GM12878 (cell line): ENCODE data around the gene HSD17B1. TPM values are rescaled to one million over a fixed set of nuclear protein-coding genes. Genes with fewer than 3 reads are reported as not detected.
A peak's percentile ranks its signal among the peaks of the same experiment; 100 is the strongest.

ENCODE experiments used
- ATAC-seq: fragments of 200-7000 bp; cut with Tn5 transposase; 3 replicates; pipeline ENCODE4 v1.9.1; 2020; ENCODE audit warnings: mild to moderate bottlenecking, moderate library complexity
- BruUV-seq: library from RNA; stranded (reverse); fragments of 400-500 nt; replicated peaks from 2 replicates; lab custom pipeline; 2021; lab: Mats Ljungman, UMichigan
- CTCF ChIA-PET: fragments of 300-600 bp; sonication (Branson Sonifier 250); formaldehyde crosslinking; extraction: SDS; loops from one replicate; lab custom pipeline; 2021; ENCODE audit warnings: inconsistent platforms; lab: Yijun Ruan, JAX
- POLR2A ChIA-PET: fragments of 350-600 bp; formaldehyde crosslinking; extraction: SDS; loops from one replicate; lab custom pipeline; 2021; ENCODE audit warnings: inconsistent platforms; lab: Charles Lee
- RAD21 ChIA-PET: fragments of 300-600 bp; sonication (Branson Sonifier 250); formaldehyde crosslinking; loops from one replicate; lab custom pipeline; 2023; ENCODE audit warnings: antibody characterized with exemption; ENCODE audit not compliant: unreplicated experiment; lab: Charles Lee
- SMC1A ChIA-PET: fragments of 300-600 bp; sonication (Branson Sonifier 250); formaldehyde crosslinking; loops from one replicate; lab custom pipeline; 2023; ENCODE audit not compliant: unreplicated experiment, uncharacterized antibody; lab: Charles Lee
- DNase-seq: peaks from one replicate; pipeline ENCODE4 v3.0.0-alpha.2; 2011; ENCODE audit warnings: low read depth, low spot score
- FAIRE-seq: peaks from 3 replicates; lab custom pipeline; 2011; peaks lifted over from hg19 to GRCh38; lab: Jason Lieb, UNC
- H2AFZ ChIP-seq: 2 replicates; pipeline ENCODE4 v1.6.0; 2011; ENCODE audit warnings: low read depth, low read length, control low read depth; ENCODE audit not compliant: control insufficient read depth
- H3K27ac ChIP-seq: 2 replicates; pipeline ENCODE4 v1.5.1; 2011; ENCODE audit warnings: control low read depth; ENCODE audit not compliant: control insufficient read depth, insufficient read depth
- H3K27me3 ChIP-seq, 2 experiments: replicated peaks in 1 of 2; 2 replicates each; pipeline versions ENCODE4 v1.6.0 to v1.6.1; 2011; ENCODE audit warnings: low read length in 1 of 2; ENCODE audit not compliant: control insufficient read depth in 2 of 2, insufficient read depth in 2 of 2
- H3K36me3 ChIP-seq, 2 experiments: 2 replicates each; pipeline ENCODE4 v1.5.1; 2011; ENCODE audit warnings: low read length in 1 of 2; ENCODE audit not compliant: control insufficient read depth in 2 of 2, insufficient read depth in 2 of 2
- H3K4me1 ChIP-seq: 2 replicates; pipeline ENCODE4 v1.6.1; 2011; ENCODE audit warnings: mild to moderate bottlenecking, low read length, moderate library complexity, mixed read lengths; ENCODE audit not compliant: control insufficient read depth, insufficient read depth
- H3K4me2 ChIP-seq: 2 replicates; pipeline ENCODE4 v1.6.0; 2011; ENCODE audit warnings: control low read depth; ENCODE audit not compliant: control insufficient read depth, insufficient read depth
- H3K4me3 ChIP-seq: fragments of 200-600 bp; sonication (generic); 2 replicates; pipeline ENCODE4 v1.5.1; 2016
- H3K79me2 ChIP-seq: 2 replicates; pipeline ENCODE4 v1.6.0; 2011; ENCODE audit warnings: low read length; ENCODE audit not compliant: control insufficient read depth, insufficient read depth
- H3K9ac ChIP-seq: 2 replicates; pipeline ENCODE4 v1.8.0; 2011; ENCODE audit warnings: low read length, control low read depth, mixed read lengths; ENCODE audit not compliant: control insufficient read depth, insufficient read depth
- H3K9me3 ChIP-seq: replicated peaks from 3 replicates; pipeline ENCODE4 v1.5.1; 2011; ENCODE audit warnings: mild to moderate bottlenecking, low read length; ENCODE audit not compliant: control insufficient read depth, insufficient read depth
- H4K20me1 ChIP-seq: 2 replicates; pipeline ENCODE4 v1.6.0; 2011; ENCODE audit not compliant: control insufficient read depth, insufficient read depth
- BCLAF1 ChIP-seq: fragments of 450-650 bp; IDR thresholded peaks from 2 replicates; pipeline ENCODE4 v1.6.1; 2017; ENCODE audit warnings: antibody characterized with exemption, mild to moderate bottlenecking, moderate library complexity
- BMI1 ChIP-seq: fragments of 450-650 bp; IDR thresholded peaks from 2 replicates; pipeline ENCODE4 v1.6.1; 2016; ENCODE audit warnings: mild to moderate bottlenecking, moderate library complexity, borderline replicate concordance
- HDAC6 ChIP-seq: fragments of 200-600 bp; sonication (generic); IDR thresholded peaks from one replicate; pipeline ENCODE4 v1.8.0; 2017; ENCODE audit warnings: antibody characterized with exemption; ENCODE audit not compliant: unreplicated experiment
- MTA2 ChIP-seq: fragments of 450-650 bp; IDR thresholded peaks from 2 replicates; pipeline ENCODE4 v1.6.1; 2016; ENCODE audit warnings: low read depth, mild to moderate bottlenecking, moderate library complexity
- NFXL1 ChIP-seq: fragments of 450-650 bp; IDR thresholded peaks from 2 replicates; pipeline ENCODE4 v1.6.1; 2017; ENCODE audit warnings: antibody characterized with exemption, mild to moderate bottlenecking, borderline replicate concordance
- RAD21 ChIP-seq: IDR thresholded peaks from 2 replicates; pipeline ENCODE4 v1.6.1; 2011; ENCODE audit warnings: mild to moderate bottlenecking, low read depth, low read length, moderate library complexity; ENCODE audit not compliant: insufficient read depth
- REST ChIP-seq: IDR thresholded peaks from 2 replicates; pipeline ENCODE4 v1.6.1; 2012; ENCODE audit warnings: mild to moderate bottlenecking, low read depth, low read length
- SIX5 ChIP-seq: IDR thresholded peaks from 2 replicates; pipeline ENCODE4 v1.6.1; 2011; ENCODE audit warnings: mild to moderate bottlenecking, low read depth, low read length, moderate library complexity; ENCODE audit not compliant: severe bottlenecking
- SMC3 ChIP-seq: IDR thresholded peaks from 2 replicates; pipeline ENCODE4 v1.6.1; 2011; ENCODE audit warnings: low read length, improper control_type of control experiment, borderline replicate concordance
- SREBF1 ChIP-seq: IDR thresholded peaks from 2 replicates; pipeline ENCODE4 v1.6.1; 2012; ENCODE audit warnings: mild to moderate bottlenecking, low read length
- SRF ChIP-seq, 2 experiments: IDR thresholded peaks; 2 replicates each; pipeline ENCODE4 v1.6.1; 2011; ENCODE audit warnings: low read depth in 2 of 2, low read length in 2 of 2, mild to moderate bottlenecking in 1 of 2, moderate library complexity in 1 of 2
- WRNIP1 ChIP-seq: IDR thresholded peaks from 2 replicates; pipeline ENCODE4 v1.6.1; 2011; ENCODE audit warnings: low read depth, low read length, improper control_type of control experiment, borderline replicate concordance
- ZBTB11 ChIP-seq: fragments of 450-650 bp; formaldehyde crosslinking; IDR thresholded peaks from 2 replicates; pipeline ENCODE4 v1.5.0; 2022; ENCODE audit warnings: mild to moderate bottlenecking, missing genetic modification characterization
- ZNF622 ChIP-seq: fragments of 450-650 bp; IDR thresholded peaks from 2 replicates; pipeline ENCODE4 v1.6.1; 2017; ENCODE audit warnings: mild to moderate bottlenecking, inconsistent platforms
- WGBS: methylation state at CpG from one replicate; pipeline ENCODE4 v1.1.6; 2016; ENCODE audit warnings: low lambda C conversion rate; ENCODE audit not compliant: insufficient replicate concordance, insufficient coverage; ENCODE audit errors: missing lambda C conversion rate; 5-methylcytosine and 5-hydroxymethylcytosine counted together
- in situ Hi-C: fragments of 300-500 bp; cut with MboI; formaldehyde crosslinking; loops from 9 replicates; pipeline ENCODE4 v1.14.3; 2018; ENCODE audit warnings: mixed read lengths
- intact Hi-C: fragments of 100-400 bp; cut with micrococcal nuclease; formaldehyde crosslinking; loops from one replicate; pipeline ENCODE4 v1.14.2; 2022; ENCODE audit not compliant: unreplicated experiment
- polyA plus RNA-seq, 11 experiments: library from polyadenylated mRNA; depleted of rRNA in 4 of 11; unstranded in 6 of 11; stranded (reverse) in 5 of 11; fragments of >200 nt; fragmentation: Nextera tagmentation in 4 of 11; fragmentation: Illumina TruSeq in 1 of 11; extraction: Ambion mirVana in 4 of 11; extraction: Trizol in 1 of 11; gene quantifications; 1 replicate in 1 of 11; 2 replicates in 10 of 11; pipeline versions ENCODE4 v1.2.1 to v1.2.3, GENCODE V29; 2011 to 2016; ENCODE audit warnings: inconsistent platforms in 2 of 11, missing spikeins in 2 of 11, low read depth in 1 of 11
- total RNA-seq, 4 experiments: library from RNA; depleted of rRNA in 3 of 4; stranded (reverse); fragments of >200 nt in 3 of 4; fragmentation: Illumina TruSeq in 1 of 4; extraction: Trizol in 1 of 4; gene quantifications; 2 replicates each; pipeline versions ENCODE4 v1.2.1 to v1.2.3, GENCODE V29; 2013 to 2021

HSD17B1 gene
- total and polyA plus RNA-seq, 10 of the 15 experiments (the other 5 are each of a cell fraction or from before 2014, with no cell fraction given) = 0.15 to 1.1 (median 0.42) TPM

GRCh38 chr17:42547698-42548069 is 5.0 kb upstream of the HSD17B1 start:
- no peak for TF ChIP-seq ZNF622
- TF ChIP-seq BMI1 = no peak
- TF ChIP-seq REST = no peak
- no peak for TF ChIP-seq SREBF1
- no peak for TF ChIP-seq MTA2
- no peak for TF ChIP-seq SIX5
- TF ChIP-seq SMC3 = no peak
- TF ChIP-seq ZBTB11 = no peak
- no peak for TF ChIP-seq WRNIP1
- TF ChIP-seq BCLAF1 = no peak
- no peak for TF ChIP-seq SRF (IDR thresholded peaks at IDR 0.05; ENCODE audit: low read depth in 2 of 2, low read length in 2 of 2)
- TF ChIP-seq HDAC6 = no peak
- TF ChIP-seq NFXL1 = no peak
- TF ChIP-seq RAD21 = no peak
- Histone ChIP-seq H3K79me2 (no peaks in the 10 kb centered on the region), H3K9me3 (no peaks in the 10 kb centered on the region), H3K27me3 (no peaks in the 10 kb centered on the region), H3K9ac (no peak overlapping the region), H2AFZ (no peak overlapping the region), H3K4me3 (no peak overlapping the region), H3K4me2 (0 out of 2 replicates have a peak overlapping the region, but pooled peaks have one; percentile 92), H3K4me1 (peaks cover 11% of the 10 kb centered on the region), H3K27ac (no peak overlapping the region), H4K20me1 (no peaks in the 10 kb centered on the region), H3K36me3 (no peaks in the 10 kb centered on the region; a peak in 2 of 4 replicates)
- no TSS peak for BruUV-seq
- SMC1A ChIA-PET = interaction anchor here (1.2 to 2.0 kb wide), 5 partner anchors 11 to 277 kb away, joined by 3 to 11 read pairs (median 5); partner anchors contain the start of genes BECN1, MLX and NAGLU
- CTCF ChIA-PET = interaction anchor here (1.0 to 3.0 kb wide), 13 partner anchors 11 to 299 kb away, joined by 3 to 21 read pairs (median 4); partner anchors contain the start of genes MLX, NAGLU and PSMC3IP
- intact Hi-C loops = loop anchor here (5.0 kb wide), 1 partner anchor 215 kb away; the partner anchor contains the start of gene RAMP2
- ATAC-seq (no peak), DNase-seq (no peak), FAIRE-seq (no peak)
- POLR2A ChIA-PET = interaction anchor here (1.1 to 1.6 kb wide), 4 partner anchors 11 to 108 kb away, joined by 4 to 11 read pairs (median 5); partner anchors contain the start of genes NAGLU and PSMC3IP
- RAD21 ChIA-PET = interaction anchor here (0.6 to 2.0 kb wide), 10 partner anchors 12 to 450 kb away, joined by 3 to 11 read pairs (median 4); partner anchors contain the start of genes BECN1, NAGLU, PSMC3IP and RPL27
- in situ Hi-C loops = no loop called here
- 84% methylated on average over 14 of the region's 14 CpGs for WGBS
